GM19455 (cell line): ENCODE results near the gene HIVEP1.
"Not testable (repeated sequence)": the region's sequence is repeated elsewhere in the genome, so short reads cannot be mapped to it uniquely, and the experiment has no call there.

Experiments used
- ATAC-seq: cut with Tn5 transposase; IDR thresholded peaks from one replicate; pipeline ENCODE4 v1.9.1; 2021; ENCODE audit not compliant: unreplicated experiment

HIVEP1 gene

DNA sequence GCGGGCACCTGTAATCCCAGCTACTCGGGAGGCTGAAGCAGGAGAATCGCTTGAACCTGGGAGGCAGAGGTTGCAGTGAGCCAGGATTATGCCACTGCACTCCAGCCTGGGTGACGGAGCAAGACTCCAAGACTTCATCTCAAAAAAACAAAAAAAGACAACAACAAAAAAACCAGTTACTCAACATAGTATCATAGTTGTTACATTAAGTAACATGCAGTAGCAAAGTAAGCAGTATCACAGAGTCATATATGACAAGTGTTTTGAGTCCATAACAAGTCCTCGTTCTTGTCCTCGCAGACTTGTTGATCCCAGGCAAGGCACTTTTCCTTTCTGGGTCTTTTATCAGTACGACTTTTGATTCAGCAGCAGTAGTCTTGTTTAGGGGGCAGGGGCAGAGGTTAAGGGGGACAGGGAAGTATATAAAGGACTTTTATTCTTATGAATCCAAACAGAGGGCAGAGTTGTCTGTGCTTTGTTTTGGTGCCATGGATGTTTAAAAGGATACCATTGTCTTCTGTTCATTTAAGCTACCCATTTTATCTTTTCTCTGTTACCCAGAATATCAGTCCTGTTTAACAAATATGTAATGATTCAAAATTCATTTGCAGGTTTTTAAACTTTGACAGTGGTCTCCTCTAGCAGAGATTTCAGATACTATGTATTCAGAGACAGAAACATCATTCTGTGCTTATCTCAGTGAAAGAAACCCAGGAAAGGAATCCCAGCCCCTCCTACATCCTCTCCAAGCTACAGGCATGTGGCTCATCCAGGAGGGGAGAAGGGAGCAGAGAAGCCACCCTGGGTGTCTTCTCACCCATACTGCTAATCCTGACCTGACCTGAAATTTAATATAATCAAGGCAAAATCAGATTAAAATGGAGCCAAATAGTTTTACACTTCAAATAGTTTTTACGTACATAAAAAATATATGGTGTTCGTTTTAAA, 140.2 kb downstream of the HIVEP1 start:
- no peak for ATAC-seq

- not testable (repeated sequence) for ATAC-seq
These were observed 143.7 kb downstream of the HIVEP1 start for GRCh38 chr6:12155769-12156168.

DNA sequence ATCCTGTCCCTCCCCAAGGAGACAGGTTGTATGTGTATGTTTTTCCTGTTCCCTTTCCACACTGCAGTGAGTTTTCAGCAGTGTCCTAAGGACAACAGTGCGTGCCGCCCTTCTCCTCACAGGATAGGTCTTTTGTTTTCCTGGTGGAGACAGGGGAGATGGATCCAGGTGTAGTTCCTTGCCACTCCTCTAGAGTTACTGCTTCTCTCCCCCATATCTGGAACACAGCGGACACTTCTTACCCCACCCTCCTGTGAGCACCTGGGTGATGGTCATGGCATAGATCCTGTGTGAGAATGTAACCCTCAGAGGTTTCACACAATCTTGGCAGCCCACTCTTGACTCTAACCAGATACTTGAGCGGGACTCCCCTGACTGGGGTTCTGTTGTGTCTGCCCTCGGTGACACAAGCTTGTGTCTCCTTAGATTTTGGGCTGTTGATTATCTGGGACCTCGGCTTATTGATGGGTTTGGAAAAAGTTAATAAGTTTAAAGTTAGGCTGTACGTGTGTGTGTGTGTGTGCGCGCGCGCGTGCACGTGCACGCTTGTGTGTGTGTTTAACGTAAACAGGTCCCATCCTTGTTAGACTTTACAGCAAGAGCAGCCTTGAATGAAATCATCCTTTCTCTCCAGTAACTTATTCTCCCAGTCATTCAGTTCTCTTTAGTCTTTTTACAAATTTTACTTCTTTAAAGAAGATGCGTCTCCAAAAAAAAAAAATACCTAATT, 146.7 kb downstream of the HIVEP1 start:
- no peak for ATAC-seq

DNA sequence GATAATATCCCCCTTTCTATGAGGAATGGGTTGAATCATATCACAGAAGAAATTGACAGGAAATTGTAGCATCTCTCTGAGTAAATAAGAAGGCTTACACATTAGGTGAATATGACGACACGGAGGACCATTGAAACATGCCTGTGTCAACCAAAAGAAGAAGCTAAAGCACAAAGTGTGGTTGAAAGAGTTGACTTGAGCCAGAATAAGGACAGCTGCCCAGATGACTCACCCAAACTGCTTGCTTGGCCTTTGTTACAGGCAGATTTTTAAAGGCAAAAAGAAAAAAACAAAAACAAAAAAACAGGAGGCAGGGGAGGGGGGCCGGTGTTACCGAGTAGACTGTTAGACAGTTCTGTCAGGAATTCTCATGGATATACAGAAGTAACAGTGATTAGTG, 148.2 kb downstream of the HIVEP1 start:
- no peak for ATAC-seq

DNA sequence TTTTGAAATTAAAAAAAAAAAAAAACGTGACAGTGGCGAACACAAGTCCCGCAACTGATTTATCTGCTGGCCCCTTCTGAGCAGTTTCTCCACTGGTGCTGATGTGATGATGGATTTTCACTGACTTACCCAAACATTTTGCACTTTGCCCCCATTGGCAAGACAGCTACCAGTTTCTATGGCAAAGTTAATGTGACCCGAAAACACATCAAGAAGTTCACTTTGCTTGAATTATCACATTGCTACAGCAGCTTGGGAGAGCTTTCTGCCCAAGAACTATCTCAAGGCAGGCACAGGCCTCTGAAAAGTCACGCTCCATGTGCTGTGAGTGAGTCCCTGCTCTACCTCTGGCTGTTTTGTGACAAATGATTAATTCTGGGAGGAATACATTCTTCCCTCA, 150.1 kb downstream of the HIVEP1 start:
- ATAC-seq: no peak

DNA sequence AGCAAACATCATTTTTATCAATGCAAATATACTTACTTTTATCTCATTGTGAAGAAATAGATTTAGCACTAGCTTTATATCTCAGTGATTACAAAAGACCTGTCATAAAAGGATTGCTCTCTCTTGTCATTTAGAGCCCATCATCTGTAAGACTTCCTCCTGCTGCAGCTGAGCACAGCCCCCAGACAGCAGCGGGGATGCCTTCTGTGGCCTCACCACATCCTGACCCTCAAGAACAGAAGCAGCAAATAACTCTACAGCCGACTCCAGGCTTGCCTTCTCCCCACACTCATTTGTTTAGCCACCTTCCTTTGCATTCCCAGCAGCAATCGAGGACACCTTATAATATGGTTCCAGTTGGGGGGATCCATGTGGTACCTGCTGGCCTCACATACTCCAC, 151.0 kb downstream of the HIVEP1 start:
- no peak for ATAC-seq

- ATAC-seq: no peak
These were observed 151.8 kb downstream of the HIVEP1 start for GRCh38 chr6:12163744-12164507.

DNA sequence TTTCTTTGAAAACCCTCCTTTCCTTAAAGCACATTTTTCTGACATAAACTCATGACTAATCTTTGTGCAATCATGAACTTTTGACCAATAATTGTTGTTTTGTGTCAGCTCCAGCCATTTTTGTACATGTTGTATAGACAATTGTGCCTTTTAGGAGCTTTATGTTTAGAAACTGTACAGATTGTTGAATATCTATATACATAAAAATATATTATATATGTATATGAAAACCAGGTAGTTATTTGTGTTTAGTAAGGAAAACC, 152.3 kb downstream of the HIVEP1 start:
- ATAC-seq: no peak

GRCh38 chr6:12165297-12165696, 153.2 kb downstream of the HIVEP1 start:
- ATAC-seq: no peak

GRCh38 chr6:12165722-12166280, 153.7 kb downstream of the HIVEP1 start:
- no peak for ATAC-seq

DNA sequence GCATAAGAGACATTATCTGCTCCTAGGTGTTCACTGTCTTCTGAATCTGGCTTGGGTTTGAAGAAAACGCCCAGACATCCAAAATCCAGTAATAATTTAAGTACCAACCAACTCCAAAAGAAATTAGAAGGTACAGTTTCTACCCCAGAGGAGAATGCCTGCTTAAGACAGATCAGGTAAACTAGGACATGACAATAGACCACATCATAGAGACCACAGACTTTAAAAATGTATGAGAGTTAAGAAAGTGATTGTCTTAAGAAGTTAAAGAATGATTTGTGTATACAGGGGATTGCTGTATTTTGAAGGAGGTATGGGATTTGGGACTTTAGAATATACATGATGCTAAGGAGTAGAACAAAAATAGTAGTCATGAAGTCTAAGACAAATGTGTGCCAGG, 157.3 kb downstream of the HIVEP1 start:
- no peak for ATAC-seq

GRCh38 chr6:12170351-12171092, 158.4 kb downstream of the HIVEP1 start:
- ATAC-seq: no peak

DNA sequence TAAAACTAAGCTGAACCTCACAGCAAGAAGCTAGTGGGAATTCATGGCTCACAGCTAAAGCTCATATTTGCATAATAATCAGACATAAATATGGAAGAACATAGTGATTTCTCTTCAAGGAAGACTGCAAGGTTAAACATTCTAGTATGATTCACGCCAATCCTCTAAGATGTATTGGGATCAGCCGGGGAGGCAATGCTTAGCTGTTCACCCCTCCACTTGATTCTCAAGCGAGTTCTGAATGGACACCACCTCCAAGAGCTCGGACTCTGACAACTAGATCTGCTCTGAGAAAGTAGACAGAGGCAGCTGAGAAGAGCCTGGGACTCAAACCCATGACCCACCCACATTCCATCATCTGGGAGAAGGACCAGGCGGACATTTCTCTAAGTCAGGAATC, 159.6 kb downstream of the HIVEP1 start:
- ATAC-seq: no peak

DNA sequence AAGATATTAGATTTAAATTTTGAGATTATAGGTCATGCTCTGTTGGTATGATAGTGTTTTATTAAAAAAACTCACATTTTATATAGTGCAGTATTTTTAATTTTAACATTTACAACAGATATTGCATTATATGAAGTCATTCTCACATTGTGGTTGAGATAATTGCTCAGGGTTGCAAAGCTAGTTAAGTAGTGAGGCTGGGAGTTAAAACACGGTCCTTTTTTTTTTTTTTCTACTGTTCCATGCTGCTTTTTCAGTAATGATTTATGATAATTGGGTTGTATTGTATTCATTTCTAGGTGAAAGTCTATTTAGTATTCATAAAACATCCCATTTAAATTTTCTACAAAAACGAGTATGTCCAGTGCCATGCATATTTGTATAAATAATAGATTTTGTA, 160.5 kb downstream of the HIVEP1 start:
- no peak for ATAC-seq

DNA sequence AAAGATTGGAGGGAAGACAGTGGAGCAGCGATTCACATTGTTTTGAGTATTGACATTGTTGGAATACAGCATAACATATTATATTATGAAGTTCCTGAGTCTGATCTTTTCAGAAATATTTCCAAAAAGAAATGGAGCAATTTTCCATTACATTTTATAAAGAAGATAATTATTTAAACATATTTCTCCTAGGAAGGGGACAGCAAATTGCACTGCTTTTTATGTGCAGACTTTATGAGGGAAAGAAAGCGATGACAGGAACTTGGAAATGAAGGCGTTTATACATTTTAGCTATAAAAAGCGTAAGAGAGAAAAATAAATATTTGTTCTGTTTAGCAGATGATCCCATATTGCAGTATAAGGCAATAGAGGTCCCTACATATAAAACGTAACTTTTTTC, 161.1 kb downstream of the HIVEP1 start:
- no peak for ATAC-seq

GRCh38 chr6:12173661-12174060, 161.5 kb downstream of the HIVEP1 start:
- ATAC-seq: no peak

GRCh38 chr6:12174878-12175277, 162.8 kb downstream of the HIVEP1 start:
- no peak for ATAC-seq

- no peak for ATAC-seq
These were observed 163.5 kb downstream of the HIVEP1 start for GRCh38 chr6:12175626-12176025.

DNA sequence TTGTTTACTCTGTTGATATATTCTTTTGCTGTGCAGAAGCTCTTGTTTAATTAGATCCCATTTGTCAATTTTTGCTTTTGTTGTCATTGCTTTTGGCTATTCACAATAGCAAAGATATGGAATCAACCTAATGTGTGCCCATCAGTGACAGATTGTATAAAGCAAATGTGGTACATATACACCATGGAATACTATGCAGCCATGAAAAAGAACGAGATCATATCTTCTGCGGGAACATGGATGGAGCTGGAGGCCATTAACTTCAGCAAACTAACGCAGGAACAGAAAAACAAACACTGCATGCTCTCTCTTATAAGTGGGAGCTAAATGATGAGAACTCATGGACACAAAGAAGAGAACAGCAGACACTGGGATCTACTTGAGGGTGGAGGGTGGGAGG, 164.7 kb downstream of the HIVEP1 start:
- ATAC-seq: not testable (repeated sequence)

DNA sequence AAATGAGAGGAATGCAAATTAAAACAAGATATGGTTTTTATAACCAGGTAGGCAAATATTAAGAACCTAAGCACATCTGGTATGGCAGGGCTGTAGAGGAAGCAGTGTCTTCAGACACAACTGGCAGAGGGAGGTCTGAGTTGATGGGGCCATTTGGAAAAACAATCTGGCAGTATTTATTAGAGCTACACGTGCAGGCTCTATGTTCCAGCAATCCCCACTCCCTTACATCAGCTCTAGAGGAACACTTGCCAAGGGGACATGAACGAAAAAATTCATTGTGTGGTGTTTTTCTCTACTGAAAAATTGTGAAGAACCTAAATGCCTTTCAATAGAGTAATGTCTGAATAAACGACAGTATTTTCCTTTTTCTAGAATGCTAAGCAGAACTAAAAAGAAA, 166.4 kb downstream of the HIVEP1 start:
- no peak for ATAC-seq

DNA sequence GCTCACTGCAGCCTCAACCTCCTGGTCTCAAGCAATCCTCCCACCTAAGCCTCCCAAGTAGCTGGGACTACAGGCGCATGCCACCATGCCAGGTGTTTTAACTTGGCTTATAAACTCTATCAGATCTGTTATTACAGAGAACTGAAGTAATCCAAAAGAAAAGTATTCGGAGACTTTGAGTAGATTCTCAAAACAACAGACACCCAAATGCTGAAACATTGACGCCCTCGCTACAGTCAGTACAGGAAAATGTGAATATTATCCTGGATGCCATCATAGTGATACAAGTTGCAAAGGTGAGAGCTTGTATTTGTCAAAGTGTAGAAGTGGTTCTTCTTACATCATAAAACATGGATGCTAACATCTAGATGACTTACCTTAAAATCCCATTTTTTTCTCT, 169.4 kb downstream of the HIVEP1 start:
- no peak for ATAC-seq
